MM.1S (cell line): Measurements from ENCODE around the gene PIP5K1C.

Source experiments
- CTCF ChIP-seq: fragments of 300-600 bp; sonication (generic); IDR thresholded peaks from 2 replicates; pipeline ENCODE4 v1.5.1; 2016; ENCODE audit warnings: antibody characterized with exemption, low read length, mixed read lengths
- EZH2 ChIP-seq: fragments of 300-600 bp; sonication (generic); optimal IDR thresholded peaks from 2 replicates; pipeline ENCODE3; 2017; ENCODE audit warnings: low read depth, mild to moderate bottlenecking, antibody characterized with exemption, low read length, mixed read lengths
- EZH2phosphoT487 ChIP-seq: fragments of 300-600 bp; sonication (generic); IDR thresholded peaks from 2 replicates; pipeline ENCODE4 v1.6.1; 2018; ENCODE audit warnings: antibody characterized with exemption, low read length

- TF ChIP-seq EZH2phosphoT487 (no peak), CTCF (no peak), EZH2 (no peak)
Observed at GRCh38 chr19:3625996-3626472, 74.2 kb downstream of the PIP5K1C start.
